HG03432 (cell line): ENCODE data around the gene DNAJC7.
A peak's percentile ranks its signal among the peaks of the same experiment; 100 is the strongest.
"Not testable (repeated sequence)": the region's sequence is repeated elsewhere in the genome, so short reads cannot be mapped to it uniquely, and the experiment has no call there.

Source experiments
- ATAC-seq: cut with Tn5 transposase; IDR thresholded peaks from one replicate; pipeline ENCODE4 v1.9.1; 2021; ENCODE audit warnings: mild to moderate bottlenecking, moderate library complexity; ENCODE audit not compliant: unreplicated experiment

DNAJC7 gene

DNA sequence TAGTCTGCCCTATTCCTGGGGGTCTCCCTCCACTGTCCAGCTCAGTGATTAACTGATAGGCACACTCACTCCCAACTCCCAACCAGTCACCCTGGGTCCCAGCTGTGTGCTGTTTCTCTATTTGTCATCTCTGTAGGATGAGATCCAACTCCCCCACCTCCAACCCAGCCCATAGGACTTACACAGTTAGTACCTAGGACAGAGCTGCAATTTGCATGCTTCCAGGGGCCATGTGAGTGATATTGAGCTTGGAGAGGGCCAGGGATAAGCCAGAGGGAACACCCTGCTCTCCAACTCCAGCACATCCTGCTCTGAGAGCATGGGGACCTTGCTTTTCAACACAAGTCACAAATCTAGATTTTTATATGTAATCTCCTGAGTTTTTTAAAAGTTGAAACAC is 24.4 kb upstream of the DNAJC7 start:
- no peak for ATAC-seq

DNA sequence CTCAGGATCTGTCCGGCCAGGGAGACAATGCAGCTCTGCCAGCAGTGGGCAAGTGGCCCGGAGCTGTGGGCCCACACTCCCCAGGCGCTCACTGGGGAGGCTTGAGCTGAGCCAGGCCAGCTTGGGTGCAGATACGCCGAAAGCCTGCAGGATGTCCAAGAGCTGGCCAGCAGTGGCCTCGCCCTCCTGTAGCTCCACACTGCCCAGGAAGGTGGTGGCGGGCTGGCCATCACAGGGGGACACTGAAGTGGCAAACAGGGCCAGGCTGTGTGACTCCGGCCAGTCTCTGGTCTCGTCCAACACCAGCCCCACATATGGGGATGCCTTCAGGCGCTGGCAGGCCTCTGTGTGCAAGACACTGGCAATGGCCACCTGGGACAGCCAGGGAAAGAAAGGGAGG is 23.6 kb upstream of the DNAJC7 start:
- no peak for ATAC-seq

DNA sequence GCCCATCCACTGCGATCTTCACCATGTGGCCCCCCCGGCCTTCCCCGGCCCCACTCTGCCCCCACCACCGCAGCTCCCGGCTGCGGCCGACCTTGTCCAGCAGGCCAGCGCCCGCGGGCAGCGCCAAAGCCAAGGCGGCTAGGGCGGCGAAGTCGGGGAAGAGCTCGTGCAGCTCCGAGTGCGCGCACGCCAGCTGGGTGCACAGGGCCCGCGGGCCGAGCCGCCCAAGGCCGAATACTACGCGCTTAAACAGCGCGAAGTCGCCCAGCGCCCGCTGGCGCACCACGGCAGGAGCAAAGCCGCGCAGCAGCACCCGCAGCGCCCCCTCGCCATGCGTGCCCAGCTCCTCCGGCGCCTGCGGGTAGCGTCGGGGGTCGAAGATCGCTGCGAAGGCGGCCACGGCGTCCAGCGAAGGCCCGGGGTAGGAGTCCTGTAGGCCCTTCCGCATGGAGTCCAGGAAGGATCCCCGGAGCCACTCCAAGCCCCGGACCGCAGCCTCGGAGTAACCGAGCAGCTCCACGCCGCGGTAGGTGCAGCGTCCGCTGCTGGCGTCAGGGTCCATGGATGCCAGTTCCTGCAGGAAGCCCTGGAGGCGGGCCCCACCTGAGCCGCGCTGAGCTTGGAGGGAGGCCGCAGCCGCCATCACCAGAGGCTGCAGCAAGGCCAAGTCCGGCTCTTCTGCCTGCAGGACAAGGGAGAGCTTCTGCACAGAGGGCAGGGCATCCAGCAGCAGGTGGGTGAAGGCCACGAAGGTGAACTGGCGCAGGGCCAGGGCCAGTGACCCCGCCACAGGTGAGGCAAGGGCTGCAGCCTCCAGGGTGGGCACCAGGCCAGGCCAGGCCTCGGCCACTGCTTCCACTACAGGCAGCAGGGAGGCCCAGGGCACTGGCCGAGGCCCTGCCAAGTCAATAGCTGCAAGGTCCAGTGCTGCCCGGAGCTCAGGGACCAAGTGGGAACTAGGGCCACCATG is 22.8 kb upstream of the DNAJC7 start:
- ATAC-seq, result no peak

DNA sequence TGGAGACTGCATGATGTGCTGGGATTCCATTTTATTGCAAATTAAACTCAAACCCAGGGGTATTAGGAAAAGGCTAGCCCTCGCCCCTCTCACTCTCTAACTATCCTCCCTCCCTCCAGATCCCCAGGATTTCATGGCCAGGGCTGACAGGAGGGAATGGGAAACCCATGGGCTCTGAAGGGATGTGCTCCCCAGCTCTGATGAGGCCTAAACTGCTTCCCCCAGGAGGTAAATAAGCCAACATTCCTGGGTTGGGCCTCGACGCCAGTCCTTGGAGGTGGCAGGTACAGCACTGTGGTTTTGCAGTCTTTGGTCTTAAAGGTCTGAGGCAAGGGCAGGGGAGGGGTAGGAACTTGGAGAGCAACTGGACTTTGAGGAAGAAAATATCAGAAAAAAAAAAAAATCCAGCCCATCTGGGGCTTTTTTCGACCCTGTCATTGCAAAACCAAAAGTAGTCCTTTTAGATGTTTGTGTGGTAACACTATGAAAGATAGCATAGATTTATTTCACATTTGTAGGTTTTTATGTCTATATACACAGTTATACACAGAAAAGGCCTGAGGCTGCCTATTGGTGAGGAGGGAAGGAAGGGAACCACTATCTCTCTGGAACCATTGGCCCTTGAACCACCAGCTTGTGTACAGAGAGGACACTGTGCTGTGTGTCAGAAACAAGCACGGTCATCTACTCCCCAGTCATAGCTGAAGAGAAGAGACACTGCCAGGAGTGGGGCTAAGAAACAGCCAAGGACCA is 21.2 kb upstream of the DNAJC7 start:
- no peak for ATAC-seq

DNA sequence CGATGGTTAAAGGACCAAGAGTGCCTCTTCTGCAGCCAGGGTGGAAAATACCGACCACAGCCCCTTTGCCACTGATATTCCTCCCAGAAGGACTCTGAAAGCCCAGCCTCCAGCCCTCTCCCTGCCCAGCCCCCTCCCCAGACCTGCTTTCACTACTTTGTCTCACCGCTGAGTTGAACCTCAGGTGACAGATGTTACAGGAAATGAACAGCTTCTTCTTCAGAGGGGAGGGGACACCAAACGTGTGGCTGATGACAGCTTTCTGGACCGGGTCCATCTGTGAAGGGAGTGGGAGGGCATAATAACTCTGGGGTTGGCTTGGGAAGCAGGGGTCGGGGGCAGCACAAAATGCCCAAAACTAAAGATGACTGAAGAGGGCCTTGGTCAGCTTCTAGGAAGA is 16.8 kb upstream of the DNAJC7 start:
- no peak for ATAC-seq

DNA sequence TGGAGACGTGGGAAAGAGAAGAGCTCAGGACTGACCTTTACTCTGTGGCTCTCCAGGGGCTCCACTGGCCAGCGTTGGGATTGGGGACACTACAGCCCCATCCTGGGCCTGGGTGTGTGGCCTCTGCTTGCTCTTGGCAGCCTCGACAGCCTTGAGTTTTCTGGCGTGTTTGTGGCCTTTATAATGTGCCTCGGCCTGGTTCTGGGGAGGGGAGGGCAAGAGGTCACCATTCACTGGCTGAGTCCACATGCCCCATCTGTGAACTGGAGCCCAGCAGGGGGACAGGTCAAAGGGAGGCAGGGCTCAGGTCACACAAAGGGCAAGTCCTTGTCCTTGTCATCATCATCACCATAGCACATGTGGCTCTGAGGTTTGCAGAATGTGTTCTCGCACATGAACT is 14.3 kb upstream of the DNAJC7 start:
- ATAC-seq, result no peak

DNA sequence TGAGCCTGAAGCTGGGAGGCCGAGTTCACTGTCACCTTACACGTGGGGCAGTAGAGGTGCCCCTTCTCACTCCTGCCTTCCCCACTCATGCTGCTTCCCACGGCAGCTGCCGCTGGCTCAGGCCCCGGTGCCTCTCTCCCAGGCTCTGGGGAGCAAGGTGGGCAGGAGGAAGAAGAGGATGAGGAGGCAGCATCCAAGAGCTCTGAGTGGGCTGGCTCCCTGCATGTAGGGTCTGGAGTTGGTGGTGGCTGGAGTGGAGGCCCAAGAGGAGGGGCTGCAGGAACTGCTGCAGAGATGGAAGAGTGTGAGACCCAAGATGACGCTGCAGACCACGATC is 11.5 kb upstream of the DNAJC7 start:
- no peak for ATAC-seq

DNA sequence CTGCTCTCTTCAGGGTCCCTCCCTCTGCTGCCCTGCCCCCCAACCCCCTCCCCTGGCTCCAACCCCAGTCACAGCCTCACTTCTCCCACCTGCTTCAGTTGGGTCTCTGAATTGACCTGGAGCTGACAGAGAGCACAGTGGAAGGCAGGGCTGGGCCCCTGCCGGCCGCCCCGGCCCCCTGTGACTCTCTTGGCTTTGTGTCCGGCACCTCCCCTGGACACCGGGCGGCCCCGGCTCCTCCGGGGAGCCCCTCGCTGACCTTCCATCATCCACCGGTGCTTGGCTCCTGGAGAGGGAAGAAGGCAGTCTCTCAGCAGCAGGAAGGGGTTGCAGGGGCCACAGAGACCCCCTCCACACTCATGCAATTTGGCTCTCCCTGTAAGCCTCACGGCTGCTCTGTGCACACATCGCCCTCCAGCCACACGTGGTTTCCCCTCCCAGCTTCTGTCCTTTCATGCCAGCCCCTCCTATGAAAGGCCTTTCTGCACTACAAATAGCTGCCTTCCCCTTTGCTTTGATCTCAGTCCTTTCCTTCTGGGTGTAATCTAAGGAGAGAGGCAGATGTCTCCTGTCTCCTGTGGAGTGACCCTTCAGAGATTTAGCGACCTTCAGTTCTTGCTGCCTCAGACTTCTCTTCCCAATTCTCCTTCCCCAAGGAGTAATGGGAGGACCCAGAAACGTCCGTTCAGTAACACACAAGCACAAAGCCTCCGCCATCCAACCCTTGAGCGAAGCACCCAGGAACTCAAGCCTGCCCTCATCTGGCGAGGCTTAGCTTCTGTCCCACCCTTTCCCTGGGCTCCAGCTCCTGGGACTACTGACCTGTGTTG is 10.9 kb upstream of the DNAJC7 start:
- no peak for ATAC-seq

DNA sequence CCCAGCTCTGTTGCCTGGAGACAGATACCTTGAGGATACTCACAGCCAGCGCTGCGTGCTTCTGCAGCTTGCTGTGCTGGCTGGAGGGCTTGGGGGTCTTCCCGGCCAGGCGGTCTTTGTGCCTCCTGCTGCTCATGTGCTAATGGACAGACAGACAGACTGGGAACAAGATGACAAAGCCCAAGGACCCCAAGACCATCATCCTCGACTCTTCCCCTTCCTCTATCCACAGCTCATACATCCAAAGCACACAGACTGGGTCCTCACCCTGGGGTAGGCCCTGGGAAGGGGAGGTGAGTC is 10.3 kb upstream of the DNAJC7 start:
- no peak for ATAC-seq

DNA sequence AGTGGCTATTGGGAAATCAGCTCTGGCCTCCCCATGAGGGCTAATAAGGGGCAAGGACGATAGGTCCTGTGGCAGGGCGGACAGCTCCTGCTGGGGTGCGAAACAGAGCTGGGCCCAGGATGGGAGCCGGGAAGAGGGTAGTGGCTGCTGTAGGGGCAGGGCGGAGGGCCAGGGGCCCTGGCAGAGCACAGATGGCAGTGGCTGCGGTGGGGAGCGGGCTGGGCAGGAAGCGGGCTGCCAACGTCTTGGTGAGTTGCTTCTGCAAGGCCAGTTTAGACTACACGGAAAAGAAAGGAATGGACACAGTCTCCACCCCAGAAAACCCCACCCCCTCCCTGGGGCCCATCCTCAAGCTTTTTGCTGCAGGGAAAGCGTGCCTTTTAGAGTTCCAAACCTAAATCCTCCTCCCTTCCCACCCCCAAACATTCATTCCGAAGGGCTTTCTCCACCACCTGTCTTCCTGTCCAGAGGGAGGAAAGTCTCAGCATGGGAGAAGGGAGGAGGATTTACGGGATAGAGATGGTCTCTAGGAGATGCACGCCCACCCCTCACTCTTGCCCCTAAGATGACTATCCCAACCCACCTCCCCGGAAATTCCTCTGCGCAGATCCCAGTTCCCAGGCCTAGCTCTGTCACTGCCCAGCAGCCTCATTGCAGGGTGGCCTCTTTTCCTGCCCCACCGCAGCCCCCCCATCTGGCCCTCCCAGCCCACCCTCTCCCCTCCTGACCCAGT is 9.8 kb upstream of the DNAJC7 start:
- ATAC-seq, result no peak

DNA sequence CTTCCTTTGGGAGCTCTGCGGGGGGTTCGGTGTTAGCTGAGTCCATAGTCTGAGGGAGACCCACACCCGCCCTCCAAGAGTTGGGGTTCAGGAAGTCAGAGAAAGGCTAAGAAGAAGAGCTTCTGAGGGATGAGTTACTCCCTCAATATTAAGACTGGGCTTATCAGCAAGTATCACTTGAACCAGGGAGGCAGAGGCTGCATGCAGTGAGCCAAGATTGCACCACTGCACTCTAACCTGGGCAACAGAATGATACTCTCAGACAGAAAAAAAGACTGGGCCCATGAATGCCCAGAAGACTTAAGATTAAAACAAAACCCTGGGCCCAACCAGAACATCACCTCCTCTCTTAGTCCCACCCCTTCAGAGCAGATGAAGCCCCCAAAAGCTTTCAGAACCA is 8.7 kb upstream of the DNAJC7 start:
- ATAC-seq, result no peak

DNA sequence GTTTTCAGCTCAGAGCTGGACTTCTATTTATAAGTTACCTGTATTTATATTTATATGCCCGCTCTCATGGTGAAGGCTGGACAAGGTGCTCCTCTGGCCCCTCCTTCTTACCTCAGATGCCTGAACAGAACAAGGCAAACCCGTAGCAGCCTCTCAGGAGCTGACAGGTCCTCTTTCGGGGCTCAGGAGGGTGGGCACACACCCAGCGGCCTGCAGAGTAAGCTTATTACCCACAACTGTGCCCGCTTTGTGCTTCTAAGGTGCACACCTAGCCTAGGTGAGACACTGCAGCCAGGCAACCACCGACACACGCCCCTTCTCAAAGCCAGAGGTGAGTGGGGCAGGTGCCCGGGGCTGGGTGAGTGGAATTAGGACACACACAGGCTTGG is 7.9 kb upstream of the DNAJC7 start:
- ATAC-seq, result no peak

DNA sequence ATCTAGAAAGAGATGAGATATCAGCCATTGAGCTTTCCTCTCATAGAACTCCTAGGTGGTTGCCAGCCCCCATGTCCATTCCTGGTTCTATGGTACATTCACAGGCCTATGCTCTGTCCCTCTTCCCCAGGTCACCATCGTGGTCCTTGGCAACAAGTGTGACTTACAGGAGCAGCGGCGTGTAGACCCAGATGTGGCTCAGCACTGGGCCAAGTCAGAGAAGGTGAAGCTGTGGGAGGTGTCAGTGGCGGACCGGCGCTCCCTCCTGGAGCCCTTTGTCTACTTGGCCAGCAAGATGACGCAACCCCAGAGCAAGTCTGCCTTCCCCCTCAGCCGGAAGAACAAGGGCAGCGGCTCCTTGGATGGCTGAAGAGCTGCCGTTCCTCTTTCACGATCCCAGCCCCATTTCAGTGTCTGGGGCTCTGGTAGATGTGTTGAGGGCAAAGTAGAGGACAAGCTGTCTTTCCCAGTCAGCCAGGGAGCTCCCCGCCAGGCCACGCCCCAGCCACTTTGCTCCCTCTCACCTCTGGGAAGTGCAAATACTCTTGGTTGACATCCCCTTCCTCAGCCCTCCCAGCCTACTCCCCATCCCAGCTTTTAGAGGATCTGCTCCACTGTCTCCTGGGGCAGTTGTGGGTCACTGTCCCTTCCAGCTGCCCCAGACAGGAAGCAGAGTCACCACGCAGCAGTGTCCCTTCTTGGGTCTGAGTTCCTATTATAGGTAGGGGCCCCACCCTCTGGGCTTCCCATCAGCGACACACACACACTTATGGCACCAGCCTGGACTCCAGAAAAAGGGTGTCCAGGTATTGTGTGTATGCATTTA is 6.5 kb upstream of the DNAJC7 start:
- ATAC-seq, result no peak

DNA sequence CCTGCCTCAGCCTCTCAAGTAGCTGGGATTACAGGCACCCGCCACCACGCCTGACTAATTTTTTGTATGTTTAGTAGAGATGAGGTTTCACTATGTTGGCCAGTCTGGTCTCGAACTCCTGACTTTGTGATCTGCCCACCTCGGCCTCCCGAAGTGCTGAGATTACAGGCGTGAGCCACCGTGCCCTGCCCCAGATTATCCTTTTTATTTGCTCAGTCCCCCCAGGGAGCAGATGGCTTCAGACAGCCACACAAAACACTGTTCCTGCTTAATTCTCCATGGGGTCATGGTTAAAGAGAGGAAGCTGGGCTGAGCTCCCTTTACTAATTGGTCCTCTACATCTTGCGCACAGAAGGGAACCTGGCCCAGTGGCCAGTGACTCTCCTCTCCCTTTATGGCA is 3.6 kb upstream of the DNAJC7 start:
- ATAC-seq, result not testable (repeated sequence)

DNA sequence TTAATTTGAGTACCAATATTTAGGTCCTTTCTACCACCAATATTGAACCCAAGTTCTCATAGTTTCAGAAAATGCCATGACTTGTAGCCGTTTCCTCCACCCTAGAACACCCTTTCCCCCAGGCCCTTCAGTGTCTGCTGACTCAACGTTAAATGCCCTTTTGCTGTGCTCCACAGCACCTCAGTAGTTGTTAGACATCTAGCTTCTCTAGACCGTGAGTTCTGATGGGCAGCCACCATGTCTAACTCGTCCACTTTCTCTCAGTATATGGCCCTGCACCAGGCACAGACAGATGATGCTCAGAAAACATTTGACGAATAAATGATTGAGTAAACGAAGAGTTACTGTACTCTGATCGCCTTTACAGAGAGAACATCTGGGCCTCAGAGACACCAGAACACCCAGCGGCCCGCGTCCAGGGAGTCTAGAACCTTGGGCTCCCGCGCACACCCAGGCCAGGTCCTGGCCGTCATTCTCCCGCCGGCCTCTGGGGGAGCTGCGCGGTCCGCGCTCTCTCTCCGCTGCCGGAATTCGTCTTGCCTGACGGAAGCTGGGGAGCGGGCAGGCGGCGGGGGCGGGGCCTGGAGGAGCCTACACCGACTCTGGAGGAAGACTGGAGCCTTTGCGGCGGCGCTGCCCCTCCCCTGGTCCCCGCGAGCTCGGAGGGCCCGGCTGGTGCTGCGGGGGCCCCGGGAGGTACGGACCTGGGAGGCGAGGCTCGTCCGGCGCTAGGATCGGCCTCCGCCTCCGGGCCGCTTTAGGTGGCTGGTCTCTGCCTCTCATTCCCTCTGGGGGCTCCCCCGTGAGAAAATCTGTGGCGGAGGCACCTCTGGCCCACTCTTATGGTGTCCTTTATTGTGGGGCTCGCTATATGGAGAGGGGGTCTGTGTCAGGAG is 2.5 kb upstream of the DNAJC7 start, which contains the start of gene NKIRAS2:
Gene NKIRAS2, plus strand, starts transcription at position 582 of the 896 bp plus-strand sequence. CDS start 1,488 bp downstream, outside the sequence.
- ATAC-seq, result peak; percentile 65

DNA sequence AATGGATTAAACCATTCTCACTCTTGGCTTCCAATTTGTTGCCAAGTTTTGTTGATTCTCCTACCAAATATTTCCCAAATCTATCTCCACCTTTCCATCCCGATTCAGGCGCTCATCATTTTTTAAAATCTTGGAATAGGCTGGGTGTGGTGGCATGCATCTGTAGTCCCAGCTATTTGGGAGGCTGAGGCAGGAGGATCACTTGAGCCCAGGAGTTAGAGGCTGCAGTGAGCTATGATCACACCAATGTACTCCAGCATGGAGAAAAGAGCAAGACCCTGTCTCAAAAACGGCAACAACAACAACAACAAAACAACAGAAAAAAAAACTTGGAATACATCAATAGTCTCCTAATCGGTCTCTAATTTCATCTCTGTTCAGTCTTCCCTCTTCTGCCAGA is 1.7 kb upstream of the DNAJC7 start:
- no peak for ATAC-seq

DNA sequence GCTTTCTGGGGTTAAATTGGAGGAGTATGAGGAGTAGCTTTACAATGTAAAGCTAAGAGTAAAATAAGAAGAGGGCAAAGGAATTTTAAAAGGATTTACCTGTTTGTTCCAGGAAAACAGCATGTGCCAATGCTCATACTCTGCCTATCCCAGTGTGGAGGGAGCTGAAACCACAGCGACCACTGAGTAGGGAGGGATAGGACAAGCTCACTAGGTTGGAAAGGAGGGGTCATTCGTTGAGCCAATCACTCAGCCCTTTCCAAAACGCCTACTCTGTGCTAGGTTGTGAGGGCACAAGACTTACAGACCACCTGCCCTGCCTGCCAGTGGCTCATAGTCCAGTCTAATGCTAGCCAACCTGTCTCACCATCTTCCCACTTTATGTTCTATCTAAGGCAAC is 1.1 kb upstream of the DNAJC7 start:
- ATAC-seq, result no peak

DNA sequence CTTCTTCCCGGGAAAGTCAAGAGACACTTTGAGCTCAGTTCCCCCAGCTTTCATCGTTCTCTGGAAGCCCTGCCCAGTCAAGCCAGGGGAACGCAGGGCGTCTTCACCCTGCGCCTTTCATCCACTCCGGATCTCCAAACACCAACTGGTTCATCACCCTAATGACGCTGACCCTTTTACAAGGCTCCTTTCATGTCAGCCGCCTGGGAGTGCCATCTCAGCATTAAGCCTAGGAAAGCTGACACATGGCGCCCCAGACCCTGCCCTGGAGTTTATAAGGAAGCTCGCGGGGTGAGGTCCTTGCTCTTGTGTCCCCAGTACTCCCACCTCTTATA is 594 bp upstream of the DNAJC7 start:
- ATAC-seq, result peak; percentile 3

DNA sequence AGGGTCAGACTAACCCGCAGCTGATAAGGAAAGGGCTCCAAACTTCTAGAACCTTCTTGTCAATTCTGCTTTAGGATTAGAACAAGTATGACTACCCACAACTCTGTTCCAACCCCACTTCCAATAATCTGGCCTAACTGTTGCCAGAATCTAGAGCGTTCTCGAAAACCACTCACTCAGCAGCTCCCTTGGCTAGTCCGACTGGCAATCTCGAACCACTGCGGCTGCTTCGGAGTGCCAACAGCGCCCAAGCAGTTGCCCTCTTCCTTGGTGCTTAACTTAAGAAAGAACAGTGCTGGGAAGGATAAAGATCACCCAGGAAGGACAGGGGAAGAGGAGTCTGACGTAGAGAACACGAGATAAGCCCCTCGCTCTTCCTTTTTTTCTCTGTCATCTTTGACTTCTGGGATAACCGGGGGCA is 818 bp downstream of the DNAJC7 start:
- no peak for ATAC-seq
